ENCODE data around the gene NNMT.

Gene NNMT

DNA sequence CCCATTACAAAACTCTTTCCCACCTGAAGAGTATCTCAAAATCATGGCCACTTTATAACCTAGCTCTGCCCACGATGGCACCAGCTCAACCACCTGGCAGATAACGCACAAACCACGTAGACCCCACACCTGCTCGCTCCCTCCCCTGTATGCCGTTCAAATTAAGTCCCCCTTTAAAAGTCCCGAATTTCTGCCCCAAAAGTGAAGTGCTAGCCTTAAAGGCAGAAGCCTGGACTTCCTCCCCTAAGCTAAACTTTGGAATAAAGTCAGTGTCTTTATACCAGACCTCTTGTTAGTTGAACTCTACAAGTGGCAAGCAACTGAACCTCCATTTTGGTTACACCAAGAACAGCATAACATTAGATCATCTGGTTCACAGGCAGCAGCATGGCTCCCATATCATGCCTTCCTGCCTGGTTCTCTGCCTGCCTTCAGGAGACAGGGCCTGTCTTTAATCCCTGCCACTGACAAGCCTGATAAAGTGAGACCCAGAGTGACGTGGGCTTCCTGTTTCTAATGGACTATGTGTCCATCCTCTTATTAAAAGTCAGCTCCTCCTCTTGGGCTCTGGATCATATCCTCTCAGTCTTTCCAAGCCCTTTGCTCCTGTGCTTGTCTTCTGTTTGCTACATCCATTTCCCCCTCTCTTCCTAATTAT lies 32.6 kb upstream of the NNMT start:
- DNase-seq (ENCODE audit: low spot score), result no peak

DNA sequence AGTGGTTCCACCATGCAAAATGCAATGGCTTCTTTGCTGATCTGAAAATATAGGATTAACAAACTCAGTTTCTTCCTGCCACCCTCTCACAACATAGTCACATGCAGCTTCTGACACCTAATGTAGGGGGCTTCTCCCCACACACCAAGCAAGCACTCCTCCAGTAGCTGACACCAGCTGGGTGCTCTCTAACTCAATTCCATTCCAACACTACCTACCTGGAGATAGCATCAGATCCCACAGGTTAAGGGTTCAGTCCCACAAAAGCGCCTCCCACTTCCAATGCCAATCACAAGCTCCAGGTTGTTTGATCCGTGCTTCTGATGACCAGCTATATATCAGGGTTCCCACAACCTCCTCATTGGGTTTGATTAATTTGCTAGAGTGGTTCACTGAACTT lies 31.8 kb upstream of the NNMT start:
- DNase-seq (ENCODE audit: low spot score), result no peak

DNA sequence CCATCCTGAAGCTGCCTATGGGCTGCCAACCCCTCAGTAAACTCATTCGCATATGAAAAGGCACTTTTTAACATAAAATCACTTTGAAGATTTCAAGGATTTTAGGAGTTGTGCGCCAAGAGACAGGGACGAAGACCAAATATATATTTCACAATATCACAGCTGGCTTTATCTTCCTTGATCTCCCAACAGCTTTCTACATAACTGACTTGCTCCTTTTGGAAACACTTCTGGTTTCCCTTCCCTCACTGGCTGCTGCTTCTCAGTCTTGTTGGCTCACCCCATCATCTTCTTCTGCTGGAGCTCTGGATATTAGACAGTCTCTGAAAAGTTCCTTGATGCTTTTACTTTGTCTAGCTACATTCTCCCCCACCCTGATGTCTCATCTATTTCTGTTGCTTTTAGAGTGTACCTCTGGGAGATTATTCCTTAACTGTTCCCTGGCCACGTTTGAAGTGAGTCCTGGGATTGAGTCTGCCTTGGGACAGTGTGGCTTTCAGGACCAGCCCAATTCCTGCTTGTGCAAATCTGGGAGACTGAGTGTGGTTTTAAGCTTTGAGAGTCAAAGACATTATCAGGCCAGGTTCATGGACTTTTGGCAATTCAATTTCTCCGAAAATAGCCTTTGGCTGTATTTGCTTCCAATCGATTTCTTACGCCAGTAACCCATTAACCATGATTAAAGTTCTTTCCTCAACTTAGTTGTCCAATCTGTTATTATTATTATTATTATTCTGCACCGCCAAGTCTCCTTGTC lies 30.9 kb upstream of the NNMT start:
- DNase-seq (ENCODE audit: low spot score), result no peak

DNA sequence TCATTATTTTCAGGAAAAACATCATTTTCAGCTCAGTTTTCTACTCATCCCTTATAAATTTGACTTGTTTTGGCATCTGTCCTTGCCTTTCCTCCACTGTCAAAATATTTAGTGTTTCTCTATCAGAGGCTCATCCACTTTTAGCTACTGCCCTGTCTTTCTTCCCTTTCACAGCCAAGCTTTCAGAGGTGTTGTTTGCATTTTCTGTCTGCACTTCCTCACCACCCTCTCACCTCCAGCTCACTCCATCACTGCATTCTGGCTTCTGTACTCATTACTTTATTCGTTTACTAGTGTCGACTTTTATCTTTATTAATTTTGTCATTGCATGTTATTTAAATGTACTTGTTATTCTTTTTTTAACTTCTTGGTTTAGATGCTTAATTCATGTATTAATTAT lies 26.7 kb upstream of the NNMT start:
- DNase-seq (ENCODE audit: low spot score), result no peak

DNA sequence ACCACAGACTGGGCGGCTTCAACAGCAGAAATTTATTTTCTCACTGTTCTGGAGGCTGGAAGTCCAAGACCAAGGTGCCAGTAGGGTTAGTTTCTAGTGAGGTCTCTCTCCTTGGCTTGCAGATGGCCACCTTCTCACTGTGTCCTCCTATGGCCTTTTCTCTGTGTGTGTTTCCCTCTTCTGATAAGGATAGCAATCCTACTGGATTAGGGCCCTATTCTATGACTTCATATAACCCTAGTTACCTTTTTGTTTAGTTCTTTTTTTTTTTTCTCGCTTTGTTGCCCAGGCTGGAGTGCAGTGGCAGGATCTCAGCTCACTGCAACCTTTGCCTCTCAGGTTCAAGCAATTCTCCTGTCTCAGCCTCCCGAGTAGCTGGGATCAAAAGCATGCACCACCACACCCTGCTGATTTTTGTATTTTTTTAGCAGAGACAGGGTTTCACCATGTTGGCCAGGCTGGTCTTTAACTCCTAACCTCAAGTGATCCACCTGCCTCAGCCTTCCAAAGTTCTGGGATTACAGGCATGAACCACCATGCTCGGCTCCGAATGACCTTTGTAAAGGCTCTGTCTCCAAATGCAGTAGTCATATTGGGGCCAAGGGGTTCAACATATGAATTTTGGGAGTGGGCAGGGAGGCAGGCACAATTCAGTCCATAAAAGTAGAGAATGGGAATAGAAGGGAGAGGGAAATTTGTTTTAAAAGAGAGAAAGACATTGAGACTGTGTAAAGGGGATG lies 25.5 kb upstream of the NNMT start:
- no peak for DNase-seq (ENCODE audit: low spot score)

DNA sequence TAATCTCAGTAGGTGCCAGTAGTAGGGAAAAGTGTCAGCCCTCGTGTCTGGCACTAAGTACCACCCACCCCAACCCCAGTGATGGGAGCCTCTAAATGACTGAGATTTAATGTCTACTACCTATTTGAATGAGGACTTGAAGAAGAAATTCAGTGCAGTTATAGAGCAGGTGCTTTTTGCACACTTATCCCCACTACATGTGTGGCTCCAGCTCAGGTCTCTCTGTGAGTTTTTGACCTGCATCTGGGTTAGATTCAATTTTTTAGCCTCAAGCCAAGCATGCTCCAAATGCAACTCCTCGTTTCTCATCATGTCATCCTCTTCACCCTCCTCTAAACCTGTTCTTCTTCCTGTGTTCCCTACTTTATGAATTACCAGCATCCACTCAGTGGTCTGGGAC lies 24.9 kb upstream of the NNMT start:
- no peak for DNase-seq (ENCODE audit: low spot score)

DNA sequence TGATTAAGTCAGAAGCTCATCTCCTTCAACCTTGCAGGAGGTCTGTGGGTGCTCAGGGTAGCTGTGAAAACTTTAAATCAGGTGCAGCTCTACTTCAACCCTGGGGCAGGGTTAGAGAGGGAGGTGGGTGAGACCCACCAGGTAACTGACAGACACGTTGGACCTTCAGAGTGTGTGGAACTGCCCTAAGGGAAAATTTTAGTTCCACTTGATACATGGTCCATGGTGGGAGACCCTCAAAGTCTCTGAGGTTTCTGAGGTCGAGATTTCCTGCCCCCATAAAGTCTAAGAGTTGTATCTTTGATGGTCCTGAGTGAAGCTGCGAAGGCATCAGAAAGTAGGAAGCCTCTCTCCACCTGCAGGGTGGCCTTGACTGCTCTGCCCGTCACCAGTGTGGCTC lies 23.9 kb upstream of the NNMT start:
- no peak for DNase-seq (ENCODE audit: low spot score)

DNA sequence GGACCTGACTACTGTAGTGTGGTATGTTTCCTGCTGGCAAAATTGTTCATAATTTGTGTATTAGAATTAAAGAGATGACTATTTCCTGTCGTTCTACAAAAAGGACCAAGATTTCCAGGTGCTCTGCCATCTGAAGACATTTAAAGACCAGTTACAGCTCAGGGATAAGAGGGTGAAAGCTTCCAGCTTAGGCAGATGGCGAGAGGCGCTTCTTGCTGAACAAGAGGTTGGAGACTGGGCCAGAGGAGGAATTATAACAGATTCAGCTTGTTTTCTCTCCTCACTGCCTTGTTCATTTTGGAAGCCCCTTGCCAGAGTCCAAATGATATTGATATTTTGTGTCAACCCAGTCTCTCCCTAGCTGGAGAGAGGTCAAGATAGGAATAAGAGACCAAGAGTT lies 23.1 kb upstream of the NNMT start:
- no peak for DNase-seq (ENCODE audit: low spot score)

DNA sequence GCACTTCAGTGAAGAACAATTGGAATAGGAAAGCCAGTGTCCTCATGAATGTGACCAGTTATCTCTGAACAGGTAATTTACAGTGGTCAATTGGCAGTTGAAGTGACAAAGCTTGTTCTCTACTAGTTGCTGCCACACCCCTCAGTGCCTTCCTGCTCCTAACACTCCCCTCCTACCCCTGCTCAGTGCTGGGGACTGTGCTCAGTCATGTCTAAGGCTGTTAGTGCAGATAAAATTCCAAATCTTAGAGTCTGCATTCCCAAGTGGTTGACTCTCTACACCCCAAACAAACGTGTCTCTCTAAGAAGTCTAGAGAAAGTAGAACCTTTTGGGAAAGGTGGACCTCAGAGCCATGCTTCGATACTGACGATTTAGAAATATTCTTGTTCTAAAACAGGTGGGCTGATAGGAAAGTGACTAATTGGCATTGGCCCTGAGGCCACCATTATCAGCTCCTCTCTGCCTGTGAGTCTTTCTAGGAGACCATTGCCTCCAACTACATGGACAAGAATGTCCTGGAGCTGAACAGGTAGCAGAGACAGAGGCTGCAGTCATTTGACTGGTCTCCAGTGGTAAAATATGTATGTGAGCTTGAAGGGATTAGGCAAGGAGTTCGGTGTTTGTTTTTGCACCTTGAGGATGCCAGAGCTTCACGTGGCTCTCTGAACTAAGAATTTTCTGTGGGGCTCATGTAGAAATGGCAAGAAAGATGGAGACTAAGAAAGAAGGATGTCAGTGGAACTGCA lies 22.1 kb upstream of the NNMT start:
- DNase-seq (ENCODE audit: low spot score), result no peak

DNA sequence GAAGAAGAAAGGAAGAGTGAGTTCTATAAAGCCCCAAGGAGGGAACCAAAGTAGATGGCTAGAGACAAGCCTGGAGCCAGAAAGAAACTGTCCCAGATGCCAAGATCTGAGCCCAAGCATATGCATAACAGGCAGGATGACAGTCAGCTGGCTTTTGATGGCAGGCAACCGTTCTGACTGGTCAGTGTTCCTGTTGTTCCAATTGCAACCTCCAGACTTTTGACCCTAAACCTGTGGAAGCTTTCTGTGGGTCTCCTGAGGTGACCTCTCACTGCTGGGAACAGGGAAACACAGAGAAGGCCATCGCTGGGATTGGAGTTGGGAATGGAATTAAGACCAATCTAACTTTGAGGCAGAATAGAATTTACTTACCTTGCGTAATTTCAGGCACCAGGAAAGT lies 21.6 kb upstream of the NNMT start:
- no peak for DNase-seq (ENCODE audit: low spot score)

DNA sequence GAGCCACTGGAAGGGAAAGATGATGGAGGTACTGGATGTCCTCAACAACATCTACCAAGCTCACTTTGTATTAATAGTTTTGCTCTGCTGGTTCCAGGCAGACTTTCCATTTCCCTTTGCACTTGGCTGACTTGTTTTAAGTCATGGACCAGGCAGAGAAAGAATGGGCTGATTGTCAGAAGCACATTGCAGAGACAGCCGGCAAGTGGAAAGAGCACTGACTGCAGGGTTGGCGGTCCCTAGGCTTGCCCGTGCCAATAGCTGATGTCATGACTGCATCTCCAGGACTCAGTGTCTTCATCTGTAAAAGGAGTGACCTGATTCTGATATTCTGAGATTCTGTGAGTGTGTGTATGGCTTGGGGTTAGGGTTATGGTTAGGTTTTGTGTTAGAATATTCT lies 20.9 kb upstream of the NNMT start:
- DNase-seq (ENCODE audit: low spot score), result no peak

DNA sequence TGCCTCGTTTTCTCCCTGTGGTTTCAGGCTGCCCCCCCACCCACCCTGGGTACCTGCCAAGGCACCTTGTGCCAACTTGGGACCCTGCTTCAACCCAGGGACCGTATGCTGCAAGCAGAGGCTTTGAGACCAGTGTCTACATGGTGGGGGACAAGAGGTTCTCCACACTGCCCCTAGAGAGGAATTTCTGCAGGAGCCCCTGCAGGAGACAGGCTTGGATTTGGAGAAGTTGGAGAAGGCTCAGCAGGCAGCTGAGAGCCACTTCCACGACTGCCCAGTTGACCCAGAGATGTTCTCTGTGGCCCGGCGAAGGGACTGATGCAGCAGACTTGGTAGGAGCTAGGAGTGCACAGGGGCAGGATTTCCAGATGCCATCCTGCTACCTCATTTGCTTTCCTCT lies 20.1 kb upstream of the NNMT start:
- no peak for DNase-seq (ENCODE audit: low spot score)

DNA sequence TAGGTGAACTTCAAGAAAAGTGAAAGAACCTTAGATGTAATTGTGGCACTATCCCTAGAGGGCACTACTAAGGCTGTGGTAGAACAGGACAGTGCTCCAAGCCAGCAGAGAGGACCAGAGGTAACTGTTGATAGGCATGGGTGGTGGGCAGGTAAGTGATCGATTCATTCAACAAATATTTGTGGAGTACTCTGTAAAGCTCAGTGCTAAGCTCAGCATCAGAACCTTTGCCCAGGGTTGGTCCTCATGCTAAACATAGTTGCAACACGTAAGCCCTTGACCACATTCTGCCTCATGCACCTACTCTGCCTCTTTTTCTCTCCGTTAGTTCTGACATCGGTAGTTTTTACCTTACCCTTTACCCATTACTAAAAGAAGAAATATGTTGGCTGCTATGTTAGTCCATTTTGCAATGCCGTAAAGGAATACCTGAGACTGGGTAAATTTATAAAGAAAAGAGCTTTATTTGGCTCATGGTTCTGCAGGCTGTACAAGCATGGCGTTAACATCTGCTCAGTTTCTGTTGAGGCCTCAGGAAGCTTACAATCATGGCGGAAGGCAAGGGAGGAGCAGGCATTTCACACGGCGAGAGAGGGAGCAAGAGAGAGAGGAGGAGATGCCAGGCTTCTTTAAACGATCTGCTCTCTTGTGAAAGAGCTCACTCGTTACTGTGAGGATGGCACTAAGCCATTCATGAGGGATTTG lies 18.4 kb upstream of the NNMT start:
- no peak for DNase-seq (ENCODE audit: low spot score)

DNA sequence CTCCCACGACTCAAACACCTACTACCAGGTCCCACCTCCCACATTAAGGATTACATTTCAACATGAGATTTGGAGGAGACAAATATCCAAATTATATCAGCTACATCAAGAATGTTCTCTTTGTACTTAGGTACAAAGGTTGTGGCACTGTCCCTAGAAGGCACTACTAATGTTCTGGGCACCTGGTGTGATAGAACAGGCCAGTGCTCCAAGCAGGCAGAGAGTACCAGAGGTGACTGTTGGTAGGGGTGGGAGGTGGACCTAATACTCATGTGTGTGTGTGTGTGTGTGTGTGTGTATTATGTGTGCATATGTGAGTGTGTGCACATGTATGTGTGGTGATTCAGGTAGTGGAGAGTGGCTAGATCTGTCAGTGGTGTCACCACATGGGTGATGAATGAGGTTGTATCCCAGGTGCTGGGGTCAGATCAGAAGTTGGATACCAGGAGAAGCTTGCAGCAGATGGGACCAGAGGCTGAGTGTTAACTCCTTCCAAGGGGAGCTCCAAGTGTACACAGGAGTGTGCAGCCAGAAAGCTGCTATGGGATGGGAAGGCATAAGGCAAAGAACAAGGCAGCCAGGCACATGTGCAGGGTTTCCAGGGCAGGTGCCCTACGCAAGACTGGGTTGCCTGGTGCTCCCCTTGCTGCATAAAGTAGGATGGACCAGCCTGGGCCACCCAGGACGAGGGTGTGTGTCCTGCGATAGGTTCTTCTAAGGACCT lies 17.7 kb upstream of the NNMT start:
- no peak for DNase-seq (ENCODE audit: low spot score)

DNA sequence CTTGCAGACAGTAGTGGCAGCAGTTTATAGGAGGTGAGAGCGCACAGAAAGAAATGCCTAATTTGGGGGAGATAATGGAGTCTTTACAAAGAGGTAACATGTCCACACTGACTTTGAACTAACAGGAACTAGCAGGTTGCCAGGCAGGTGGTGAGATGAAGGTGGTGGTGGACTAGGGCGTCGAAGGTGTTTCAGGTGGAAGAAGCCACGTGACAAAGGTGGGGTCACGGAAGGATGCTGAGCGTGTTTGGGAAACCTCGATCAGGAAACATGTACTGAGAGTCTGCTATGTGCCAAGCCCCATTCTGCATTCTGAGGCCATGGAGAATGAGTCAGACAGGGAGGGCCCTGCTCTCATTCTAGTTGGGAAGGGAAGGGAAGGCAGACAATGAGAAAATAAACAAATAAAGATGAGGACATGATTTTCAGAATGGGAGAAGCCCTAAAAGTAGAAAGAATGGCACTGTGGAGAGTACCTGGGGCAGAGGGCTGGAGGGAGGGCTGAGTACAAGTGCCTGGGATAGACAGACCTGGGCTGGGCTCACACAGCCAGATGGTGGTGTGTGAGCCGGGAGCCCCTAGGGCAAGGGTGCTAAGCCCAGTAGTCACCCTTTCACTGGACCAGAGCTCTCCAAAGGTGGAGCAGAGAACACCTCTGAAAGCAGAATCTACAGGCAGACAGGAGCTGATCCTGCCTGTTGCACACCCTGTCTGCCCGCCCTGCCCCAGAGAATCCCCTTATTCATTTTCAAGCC lies 16.2 kb upstream of the NNMT start:
- no peak for DNase-seq (ENCODE audit: low spot score)

DNA sequence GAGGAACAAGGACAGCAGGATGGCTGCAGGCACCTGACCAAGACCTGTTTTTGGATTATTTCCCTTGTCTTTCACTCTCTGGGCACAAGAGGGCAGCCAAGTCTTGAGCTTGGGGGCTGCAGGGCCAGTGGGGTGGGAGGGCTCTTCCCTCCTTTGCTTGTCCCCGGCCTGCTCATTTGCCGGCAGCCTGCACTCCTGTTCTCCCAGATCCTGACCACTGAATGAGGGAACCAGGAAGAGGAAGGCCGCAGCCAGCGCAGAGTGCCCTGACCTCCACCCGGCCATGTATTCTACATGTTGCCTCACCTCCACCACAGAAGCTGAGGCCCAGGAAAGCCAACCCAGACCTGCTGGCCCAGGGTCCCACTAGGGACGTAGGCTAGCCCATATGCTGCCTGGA lies 15.5 kb upstream of the NNMT start:
- no peak for DNase-seq (ENCODE audit: low spot score)

DNA sequence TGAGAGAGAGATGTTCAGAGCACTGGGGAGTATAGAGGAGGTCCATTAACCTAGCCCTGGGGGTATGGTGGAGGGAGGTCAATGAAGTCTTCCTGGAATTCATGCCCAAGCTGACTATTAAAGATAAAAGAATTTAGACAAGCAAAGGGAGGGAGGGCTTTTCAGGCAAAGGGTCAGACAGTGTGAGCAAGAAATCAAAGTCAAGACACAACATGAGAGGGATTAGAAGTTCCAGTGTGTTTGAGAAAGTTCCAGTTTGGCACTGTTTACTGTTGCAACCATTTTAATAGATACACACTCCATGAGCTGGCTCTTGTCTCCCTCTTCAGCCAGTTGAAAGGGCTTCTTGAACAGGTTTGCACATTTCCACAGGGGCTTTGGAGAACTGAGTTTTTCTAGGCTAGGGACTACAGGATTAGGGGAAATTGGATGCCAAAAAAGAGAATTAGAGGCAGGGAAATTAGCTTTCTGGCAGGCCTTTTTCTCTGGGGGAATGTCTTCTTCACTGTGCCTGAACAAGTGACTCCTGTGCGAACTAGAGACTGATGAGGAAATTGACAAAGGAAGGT lies 14.7 kb upstream of the NNMT start:
- DNase-seq (ENCODE audit: low spot score), result no peak

DNA sequence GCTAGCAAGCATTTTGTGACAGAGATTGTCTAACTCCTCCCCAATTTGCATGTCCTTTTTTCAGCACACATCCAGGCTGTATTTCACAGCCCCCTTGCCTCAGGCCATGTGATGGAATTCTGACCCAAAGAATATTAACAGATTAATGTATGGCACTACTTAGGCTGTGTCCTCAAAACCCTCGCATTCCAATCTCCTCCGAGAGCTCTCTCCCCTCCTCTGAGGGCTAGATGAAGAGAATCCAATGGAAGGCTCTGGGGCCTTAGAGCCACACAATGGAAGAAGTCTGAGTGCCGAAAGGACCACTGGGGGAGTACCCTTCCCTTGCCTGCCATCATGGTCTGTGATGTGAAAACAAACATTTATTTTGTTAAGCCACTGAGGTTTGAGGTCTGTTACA lies 13.7 kb upstream of the NNMT start:
- no peak for DNase-seq (ENCODE audit: low spot score)

DNA sequence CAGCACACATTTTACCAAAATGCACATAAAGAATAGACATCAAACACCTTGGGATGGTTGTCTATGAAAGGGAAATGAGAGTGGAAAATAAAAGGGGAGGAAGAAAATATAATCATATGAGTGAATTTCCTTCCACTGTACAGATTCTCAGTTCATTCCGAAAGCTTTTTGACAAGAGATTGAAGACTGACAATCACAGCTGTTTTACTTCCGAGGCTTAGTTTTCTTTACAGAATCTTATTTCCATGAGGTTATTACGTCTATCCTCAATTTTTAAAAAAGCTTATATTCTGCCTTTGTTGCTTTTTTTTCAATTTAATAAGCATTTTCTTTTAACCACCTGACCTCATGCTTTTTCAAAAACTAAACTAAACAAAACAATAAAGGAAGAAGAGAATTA lies 12.8 kb upstream of the NNMT start:
- DNase-seq (ENCODE audit: low spot score), result no peak

DNA sequence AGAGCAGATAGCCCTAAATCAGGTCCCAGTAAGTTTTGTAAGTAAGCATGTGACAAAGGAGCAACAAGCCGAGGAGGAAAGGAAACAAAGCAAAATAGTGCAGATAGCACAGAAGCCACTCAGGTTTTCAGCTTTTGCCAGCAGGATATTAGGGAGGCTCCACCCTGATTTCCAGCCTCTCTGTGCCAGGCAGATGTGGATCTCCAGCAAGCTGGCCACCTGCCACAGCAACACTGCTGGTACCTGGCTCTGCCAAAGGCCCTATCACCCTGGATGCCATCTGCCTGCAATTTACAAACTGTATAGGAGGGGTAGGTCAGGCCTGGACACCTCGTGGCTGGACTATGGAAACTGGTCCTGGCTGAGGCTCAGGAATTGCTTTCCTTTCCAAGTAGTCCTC lies 12.2 kb upstream of the NNMT start:
- no peak for DNase-seq (ENCODE audit: low spot score)

All from germinal center (tissue), 1 donor.